ENCODE data around the gene PEX11A. TPM values are rescaled to one million over a fixed set of nuclear protein-coding genes. Genes with fewer than 3 reads are reported as not detected.

The PEX11A gene
- total RNA-seq: 10 to 100 TPM in 1 of 5 donors, 1 to 10 TPM in 3, not detected in 1; 2.3 to 11.2 (median 2.9) TPM
- polyA plus RNA-seq: 1 to 10 TPM; 6.8 to 8.1 (median 7.5) TPM
- long read RNA-seq, donor 1, partial matches to known transcripts: 0 of 1 reads
- long read RNA-seq, donor 1, other reads (novel, unspliced or antisense): 0 of 1 reads
- long read RNA-seq, donor 2, partial matches to known transcripts: 0 of 1 reads
- long read RNA-seq, donor 2, other reads (novel, unspliced or antisense): 0 of 1 reads
- long read RNA-seq, donor 3: 0 reads
- long read RNA-seq, donor 4, partial matches to known transcripts: 0 of 1 reads
- long read RNA-seq, donor 4, other reads (novel, unspliced or antisense): 0 of 1 reads
- long read RNA-seq, donor 5, partial matches to known transcripts: 0 of 2 reads
- long read RNA-seq, donor 5, other reads (novel, unspliced or antisense): 0 of 2 reads
- long read RNA-seq, donor 6, partial matches to known transcripts: 0 of 7 reads
- long read RNA-seq, donor 6, other reads (novel, unspliced or antisense): 0 of 7 reads
- long read RNA-seq, donor 7, partial matches to known transcripts: 0 of 1 reads
- long read RNA-seq, donor 7, other reads (novel, unspliced or antisense): 0 of 1 reads
- long read RNA-seq, donor 8, partial matches to known transcripts: 0 of 1 reads
- long read RNA-seq, donor 8, other reads (novel, unspliced or antisense): 0 of 1 reads
- long read RNA-seq, donor 9, partial matches to known transcripts: 0 of 1 reads
- long read RNA-seq, donor 9, other reads (novel, unspliced or antisense): 0 of 1 reads
- long read RNA-seq, donor 10, partial matches to known transcripts: 0 of 1 reads
- long read RNA-seq, donor 10, other reads (novel, unspliced or antisense): 0 of 1 reads

- peak; percentile 90 to 95 for DNase-seq
- no peaks in the 10 kb centered on the region for H3K27me3 ChIP-seq
- peaks cover 10 to 43% (median 30%) of the 10 kb centered on the region in 4 donors for H3K4me1 ChIP-seq
- WGBS, 5 donors: 1 to 2% (median 2%) methylated on average over 36 to 60 of the region's 60 CpGs
- H3K4me3 ChIP-seq: peak within 1 kb of the TSS; percentile 58 to 94 (median 86)
- no peaks in the 10 kb centered on the region for H3K9me3 ChIP-seq
- peak; percentile 54 to 84 (median 72) for TF ChIP-seq POLR2AphosphoS5 (IDR thresholded peaks at IDR 0.05)
- peak in 1 of 4 donors; percentile 6 for TF ChIP-seq POLR2A (IDR thresholded peaks at IDR 0.05)
- no peak for TF ChIP-seq EP300 (IDR thresholded peaks at IDR 0.05)
- no peak for TF ChIP-seq CTCF (IDR thresholded peaks at IDR 0.05)
- intact Hi-C loops (cut with DNase I; ENCODE audit: low total_unique reads): no loop called here
- H3K27ac ChIP-seq: peak within 1 kb of the TSS; percentile 73 to 85 (median 84)
- peaks cover 0 to 11% (median 7%) of the 10 kb centered on the region in 4 donors for H3K36me3 ChIP-seq
These were observed at the start of gene PEX11A, which contains the start of gene WDR93 for GRCh38 chr15:89690276-89691218. TSS of gene PEX11A (minus strand) at chr15:89690754. CDS start at chr15:89690632, 122 bp downstream. TSS of gene WDR93 (plus strand) at chr15:89690811. CDS start at chr15:89701747, 10,936 bp downstream.

- Histone ChIP-seq H3K36me3 (no peaks in the 10 kb centered on the region), H3K27ac (no peak overlapping the region), H3K4me3 (no peak overlapping the region), H3K9me3 (no peaks in the 10 kb centered on the region), H3K27me3 (peaks cover 0 to 19% (median 0%) of the 10 kb centered on the region in 3 donors), H3K4me1 (peaks cover 0 to 7% (median 0%) of the 10 kb centered on the region in 4 donors)
- peak; percentile 48 to 90 for DNase-seq
- intact Hi-C loops (cut with DNase I; ENCODE audit: low total_unique reads): loop anchor here (10.0 kb wide), 1 partner anchor 95 kb away; no protein-coding TSS in a partner anchor
- TF ChIP-seq CTCF (IDR thresholded peaks at IDR 0.05): peak in 6 of 7 experiments; percentile 76 to 97 (median 94)
- no peak for TF ChIP-seq POLR2A (IDR thresholded peaks at IDR 0.05)
- TF ChIP-seq EP300 (IDR thresholded peaks at IDR 0.05): no peak
- TF ChIP-seq POLR2AphosphoS5 (IDR thresholded peaks at IDR 0.05): peak in 1 of 3 donors; percentile 20
- 3 to 6% (median 5%) methylated on average over 8 of the region's 8 CpGs for WGBS, 5 donors
These were observed 49.6 kb upstream of the PEX11A start for GRCh38 chr15:89740137-89740536.

DNA sequence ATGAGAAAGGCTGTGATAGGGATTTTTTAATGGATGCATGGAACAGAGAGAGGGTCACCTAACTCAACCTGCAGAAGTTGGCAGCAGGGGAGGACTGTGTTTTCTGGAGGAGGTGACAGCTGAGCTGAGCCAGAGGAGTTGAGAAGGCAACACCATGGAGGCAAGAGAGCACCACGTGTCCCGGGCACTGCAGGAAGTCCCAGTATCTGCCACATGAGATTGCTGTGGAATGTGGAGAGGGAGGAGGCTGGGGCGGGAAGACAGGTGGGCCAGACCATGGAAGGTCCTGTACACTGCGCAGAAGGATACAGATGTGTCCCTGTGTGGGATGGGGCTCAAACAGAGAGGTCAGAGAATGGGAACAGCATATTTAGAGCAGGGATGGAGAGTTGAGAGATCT, 45.2 kb upstream of the PEX11A start:
- H3K27ac ChIP-seq: no peak overlapping the region
- no peak for DNase-seq
- 40 to 53% (median 47%) methylated on average over 4 of the region's 4 CpGs for WGBS, 5 donors
- H3K9me3 ChIP-seq: no peaks in the 10 kb centered on the region
- no peaks in the 10 kb centered on the region for H3K36me3 ChIP-seq
- H3K4me3 ChIP-seq: no peak overlapping the region
- H3K27me3 ChIP-seq: peaks cover 0 to 25% (median 0%) of the 10 kb centered on the region in 3 donors
- TF ChIP-seq POLR2AphosphoS5 (IDR thresholded peaks at IDR 0.05) (no peak), POLR2A (IDR thresholded peaks at IDR 0.05) (no peak), CTCF (IDR thresholded peaks at IDR 0.05) (no peak), EP300 (IDR thresholded peaks at IDR 0.05) (no peak)
- intact Hi-C loops (cut with DNase I; ENCODE audit: low total_unique reads): no loop called here
- peaks cover 0 to 7% (median 0%) of the 10 kb centered on the region in 4 donors for H3K4me1 ChIP-seq
